ENCODE data around the gene FNDC7. TPM values are rescaled to one million over a fixed set of nuclear protein-coding genes. Genes with fewer than 3 reads are reported as not detected.
"Not testable (repeated sequence)": the region's sequence is repeated elsewhere in the genome, so short reads cannot be mapped to it uniquely, and the experiment has no call there.

FNDC7 gene
- total and polyA plus RNA-seq, 7 donors = 0.09 to 0.32 TPM; not detected in 5

DNA sequence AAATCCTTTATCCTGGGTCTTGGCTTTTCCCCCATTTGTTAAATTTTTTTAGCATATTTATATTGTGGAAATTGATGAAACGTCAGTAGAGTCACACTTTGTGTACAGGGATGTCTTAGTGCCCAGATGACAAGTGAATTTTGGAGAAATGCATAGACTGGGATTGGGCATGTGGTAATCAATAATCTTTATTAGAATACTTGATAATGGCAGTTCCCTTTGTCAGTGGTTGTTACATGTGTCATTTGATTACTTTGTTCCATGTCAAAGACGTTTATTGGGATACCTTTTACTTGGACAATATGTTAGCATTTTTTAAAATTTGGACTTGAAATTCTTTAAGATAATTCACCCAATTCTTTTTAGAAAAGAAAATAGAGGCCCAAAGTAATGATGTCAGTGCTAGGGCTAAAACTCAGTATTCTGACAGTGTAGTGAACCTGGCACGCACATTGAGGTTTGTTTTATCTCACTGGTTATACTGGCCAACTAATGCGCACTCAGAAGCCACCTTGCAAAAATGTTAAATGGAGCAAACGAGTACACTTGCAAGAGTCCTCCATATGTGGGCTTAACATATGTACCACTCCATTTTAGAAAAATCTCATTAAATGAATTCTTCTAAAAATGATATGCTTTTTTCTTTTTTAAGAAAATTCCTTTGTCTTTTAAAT is 11.4 kb upstream of the FNDC7 start:
- no peaks in the 10 kb centered on the region for H3K27me3 ChIP-seq (ENCODE audit: insufficient read depth in 3 of 3, low read length in 2 of 3)
- no peaks in the 10 kb centered on the region for H3K4me1 ChIP-seq
- H3K27ac ChIP-seq = no peak overlapping the region
- H3K9me3 ChIP-seq = no peaks in the 10 kb centered on the region
- intact Hi-C loops (cut with DNase I) = no loop called here
- H3K4me3 ChIP-seq = no peak overlapping the region
- 80 to 86% (median 82%) methylated on average over 5 of the region's 5 CpGs for WGBS, 3 donors
- TF ChIP-seq, protein P1, sequence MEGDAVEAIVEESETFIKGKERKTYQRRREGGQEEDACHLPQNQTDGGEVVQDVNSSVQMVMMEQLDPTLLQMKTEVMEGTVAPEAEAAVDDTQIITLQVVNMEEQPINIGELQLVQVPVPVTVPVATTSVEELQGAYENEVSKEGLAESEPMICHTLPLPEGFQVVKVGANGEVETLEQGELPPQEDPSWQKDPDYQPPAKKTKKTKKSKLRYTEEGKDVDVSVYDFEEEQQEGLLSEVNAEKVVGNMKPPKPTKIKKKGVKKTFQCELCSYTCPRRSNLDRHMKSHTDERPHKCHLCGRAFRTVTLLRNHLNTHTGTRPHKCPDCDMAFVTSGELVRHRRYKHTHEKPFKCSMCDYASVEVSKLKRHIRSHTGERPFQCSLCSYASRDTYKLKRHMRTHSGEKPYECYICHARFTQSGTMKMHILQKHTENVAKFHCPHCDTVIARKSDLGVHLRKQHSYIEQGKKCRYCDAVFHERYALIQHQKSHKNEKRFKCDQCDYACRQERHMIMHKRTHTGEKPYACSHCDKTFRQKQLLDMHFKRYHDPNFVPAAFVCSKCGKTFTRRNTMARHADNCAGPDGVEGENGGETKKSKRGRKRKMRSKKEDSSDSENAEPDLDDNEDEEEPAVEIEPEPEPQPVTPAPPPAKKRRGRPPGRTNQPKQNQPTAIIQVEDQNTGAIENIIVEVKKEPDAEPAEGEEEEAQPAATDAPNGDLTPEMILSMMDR (IDR thresholded peaks at IDR 0.05) = no peak
- DNase-seq (no peak), ATAC-seq (no peak)
- peaks cover 15 to 57% of the 10 kb centered on the region in 2 donors for H3K36me3 ChIP-seq (ENCODE audit: insufficient read depth in 1 of 2, low read depth in 1 of 2)

DNA sequence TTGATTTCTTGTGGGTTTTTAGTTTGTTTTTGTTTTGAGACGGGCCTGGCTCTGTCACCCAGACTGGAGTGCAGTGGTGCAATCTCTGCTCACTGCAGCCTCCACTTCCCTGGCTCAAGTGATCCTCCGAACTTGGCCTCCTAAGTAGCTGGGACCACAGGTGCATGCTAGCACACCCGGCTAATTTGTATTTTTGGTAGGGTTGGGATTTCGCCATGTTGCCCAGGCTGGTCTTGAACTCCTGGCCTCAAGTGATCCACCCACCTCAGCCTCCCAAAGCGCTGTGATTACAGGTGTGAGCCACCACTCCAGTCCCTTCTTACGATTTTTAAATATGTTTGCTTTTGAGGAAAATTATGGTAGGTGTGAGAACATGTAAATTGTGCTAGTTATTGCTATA is 10.6 kb upstream of the FNDC7 start:
- H3K27me3 ChIP-seq (ENCODE audit: insufficient read depth in 3 of 3, low read length in 2 of 3); H3K4me3 ChIP-seq; H3K4me1 ChIP-seq; DNase-seq; H3K9me3 ChIP-seq; intact Hi-C loops (cut with DNase I); H3K27ac ChIP-seq: not testable (repeated sequence)
- H3K36me3 ChIP-seq (ENCODE audit: insufficient read depth in 1 of 2, low read depth in 1 of 2) = peaks cover 10 to 49% of the 10 kb centered on the region in 2 donors
- ATAC-seq = peak in 1 of 4 donors; percentile 19
- WGBS, 3 donors = 91 to 95% (median 91%) methylated on average over 6 of the region's 6 CpGs

DNA sequence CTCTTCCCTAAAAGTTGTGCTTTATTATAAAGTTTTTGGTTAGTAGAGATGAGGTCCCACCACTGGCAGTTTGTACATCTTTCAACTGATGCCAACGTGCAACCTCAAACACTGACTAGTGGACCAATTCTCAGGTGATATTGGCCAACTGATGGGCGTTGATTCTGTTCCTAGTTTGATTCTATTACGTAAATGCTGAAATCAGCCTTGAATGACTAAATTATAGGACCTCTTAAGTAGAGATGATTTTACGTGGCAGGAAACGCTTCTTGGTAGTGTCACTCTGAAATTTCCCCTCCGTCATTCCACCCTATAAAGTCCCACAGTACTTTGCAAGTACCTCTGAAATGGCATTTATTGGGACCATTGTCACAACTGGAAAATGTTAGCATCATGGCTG is 8.8 kb upstream of the FNDC7 start:
- intact Hi-C loops (cut with DNase I) = no loop called here
- no peak overlapping the region for H3K27ac ChIP-seq
- 73 to 75% (median 74%) methylated on average over 6 of the region's 6 CpGs for WGBS, 3 donors
- peaks cover 0 to 10% (median 0%) of the 10 kb centered on the region in 3 donors for H3K27me3 ChIP-seq (ENCODE audit: insufficient read depth in 3 of 3, low read length in 2 of 3)
- DNase-seq (no peak), ATAC-seq (no peak)
- TF ChIP-seq, protein P1 (IDR thresholded peaks at IDR 0.05) = no peak
- no peaks in the 10 kb centered on the region for H3K4me1 ChIP-seq
- H3K9me3 ChIP-seq = no peaks in the 10 kb centered on the region
- H3K4me3 ChIP-seq = no peak overlapping the region
- H3K36me3 ChIP-seq (ENCODE audit: insufficient read depth in 1 of 2, low read depth in 1 of 2) = peaks cover 5 to 30% of the 10 kb centered on the region in 2 donors

DNA sequence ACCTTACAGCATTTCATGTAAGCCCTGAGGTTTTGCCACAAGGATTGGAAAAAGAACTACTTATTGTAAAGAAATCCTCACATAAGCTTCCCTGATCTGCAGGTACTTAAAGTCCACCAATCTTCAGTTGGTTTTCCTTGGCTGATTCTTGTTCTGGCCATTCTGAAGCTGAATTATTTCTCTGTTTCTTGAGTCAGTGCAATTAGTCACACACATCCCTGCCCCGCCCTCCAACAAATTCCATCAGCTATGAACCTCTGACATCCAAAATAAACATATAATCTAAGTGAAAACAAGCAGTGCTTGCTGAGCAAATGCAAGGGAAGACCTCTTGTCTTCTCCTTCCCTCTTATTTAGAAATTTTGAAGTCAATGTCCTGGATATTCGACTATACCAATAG is 8.2 kb upstream of the FNDC7 start:
- Histone ChIP-seq H3K27me3 (ENCODE audit: insufficient read depth in 3 of 3, low read length in 2 of 3) (peaks cover 0 to 10% (median 0%) of the 10 kb centered on the region in 3 donors), H3K27ac (no peak overlapping the region), H3K4me3 (no peak overlapping the region), H3K4me1 (no peaks in the 10 kb centered on the region), H3K9me3 (no peaks in the 10 kb centered on the region), H3K36me3 (ENCODE audit: insufficient read depth in 1 of 2, low read depth in 1 of 2) (peaks cover 5 to 25% of the 10 kb centered on the region in 2 donors)
- intact Hi-C loops (cut with DNase I) = no loop called here
- DNase-seq = no peak
- WGBS, 3 donors = 59 to 73% (median 60%) methylated on average over 2 of the region's 2 CpGs
- TF ChIP-seq, protein P1 (IDR thresholded peaks at IDR 0.05) = no peak
- ATAC-seq = no peak

DNA sequence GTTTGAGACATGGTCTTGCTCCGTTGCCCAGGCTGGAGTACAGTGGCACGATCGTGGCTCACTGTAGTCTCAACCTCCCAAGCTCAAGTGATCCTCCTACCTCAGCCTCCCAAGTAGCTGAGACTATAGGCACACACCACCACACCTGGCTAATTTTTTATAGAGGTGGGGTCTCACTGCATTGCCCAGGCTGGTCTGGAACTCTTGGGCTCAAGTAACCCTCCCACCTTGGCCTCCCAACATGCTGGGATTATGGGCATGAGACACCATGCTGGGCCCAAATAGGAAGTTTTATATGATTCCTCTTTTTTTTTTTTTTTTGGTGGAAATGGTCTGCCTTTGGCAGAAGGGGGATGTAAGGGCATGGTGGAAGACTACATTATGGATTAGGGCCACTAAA is 6.1 kb upstream of the FNDC7 start:
- ATAC-seq = no peak
- no peak for DNase-seq
- H3K27ac ChIP-seq = no peak overlapping the region
- H3K36me3 ChIP-seq (ENCODE audit: insufficient read depth in 1 of 2, low read depth in 1 of 2) = peaks cover 0 to 3% of the 10 kb centered on the region in 2 donors
- intact Hi-C loops (cut with DNase I) = no loop called here
- TF ChIP-seq, protein P1 (IDR thresholded peaks at IDR 0.05) = no peak
- no peaks in the 10 kb centered on the region for H3K9me3 ChIP-seq
- H3K4me1 ChIP-seq = no peaks in the 10 kb centered on the region
- peaks cover 0 to 10% (median 0%) of the 10 kb centered on the region in 3 donors for H3K27me3 ChIP-seq (ENCODE audit: insufficient read depth in 3 of 3, low read length in 2 of 3)
- no peak overlapping the region for H3K4me3 ChIP-seq
- WGBS, 3 donors = 93 to 97% (median 96%) methylated on average over 3 of the region's 3 CpGs

Data from psoas muscle (tissue), 8 donors.